ENCODE data around the gene TRPM6.

Gene TRPM6

DNA sequence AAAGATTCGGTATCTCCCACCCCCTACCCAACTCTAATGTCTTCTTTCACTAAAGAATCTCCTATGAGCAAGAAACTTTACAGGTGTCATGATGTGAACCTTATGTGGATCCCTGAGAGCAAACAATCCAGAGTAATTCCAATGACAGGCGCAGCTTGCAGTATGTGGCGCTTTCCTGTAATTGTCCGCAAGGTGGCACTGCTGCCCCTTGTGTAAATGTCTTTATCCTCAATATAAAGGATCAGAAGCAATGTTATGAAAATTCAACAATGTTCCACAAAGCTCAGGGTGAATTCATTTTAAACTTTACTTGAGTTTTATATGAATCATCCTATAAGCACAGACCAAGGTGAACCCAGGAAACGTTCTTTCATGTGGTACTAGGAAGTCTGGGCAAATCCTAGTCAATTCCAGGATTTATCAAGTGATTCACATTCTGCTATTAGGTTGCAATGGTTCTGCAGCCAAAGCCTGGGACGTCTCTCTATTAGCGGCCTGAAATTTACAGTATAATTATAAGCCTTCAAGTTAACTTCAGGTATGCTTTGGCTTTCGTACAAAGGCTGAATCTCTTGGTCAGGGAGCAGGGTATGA lies 113.7 kb downstream of the TRPM6 start:
- no peak for DNase-seq (ENCODE audit: low spot score)

DNA sequence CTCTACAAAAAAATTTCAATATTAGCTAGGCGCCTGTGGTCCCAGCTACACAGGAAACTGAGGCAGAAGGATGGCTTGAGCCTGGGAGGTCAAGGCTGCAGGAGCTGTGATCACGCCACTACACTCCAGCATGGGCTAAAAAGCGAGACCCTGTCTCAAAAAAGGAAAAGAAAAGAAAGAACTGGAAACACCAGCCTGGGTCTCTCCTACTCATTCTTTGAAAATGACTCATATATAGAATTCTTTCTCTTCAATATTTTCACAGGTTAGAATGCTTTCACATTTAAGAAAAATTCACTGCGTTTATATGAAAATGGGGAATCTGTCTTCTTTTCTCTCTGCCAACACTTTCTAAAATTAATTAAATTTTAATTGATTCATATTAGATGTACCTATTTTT lies 115.6 kb downstream of the TRPM6 start:
- no peak for DNase-seq (ENCODE audit: low spot score)

DNA sequence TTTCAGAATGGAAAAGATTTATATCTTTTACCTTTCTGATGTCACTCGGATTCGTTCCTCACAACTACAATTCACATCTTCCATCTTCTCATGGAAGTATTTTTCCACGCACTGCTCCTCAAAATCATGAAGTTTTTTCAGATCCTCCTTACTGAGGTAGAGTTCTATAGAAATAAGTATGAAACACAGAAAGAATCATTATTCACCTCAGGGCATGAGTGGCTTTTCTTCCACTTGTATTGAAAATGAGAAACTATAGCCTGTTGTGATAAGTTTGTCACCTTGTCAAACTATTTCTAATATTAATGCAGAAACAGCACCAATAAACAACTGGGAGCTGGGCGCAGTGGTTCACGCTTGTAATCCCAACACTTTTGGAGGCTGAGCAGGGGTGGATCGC lies 116.0 kb downstream of the TRPM6 start:
- no peak for DNase-seq (ENCODE audit: low spot score)

DNA sequence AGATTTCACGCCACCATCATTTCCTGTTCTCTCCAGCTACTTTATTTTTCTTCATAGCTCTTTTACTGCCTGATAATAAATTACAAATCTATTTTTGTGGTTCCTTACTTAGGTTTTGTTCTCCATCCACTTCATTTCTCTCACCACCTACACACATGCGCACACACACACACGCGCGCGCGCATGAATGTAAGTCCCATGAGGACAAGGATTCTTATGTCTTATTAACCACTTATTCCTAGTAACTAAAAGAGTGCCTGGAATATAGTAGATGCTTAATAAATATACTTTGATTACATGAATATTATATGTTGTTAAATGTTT lies 116.5 kb downstream of the TRPM6 start:
- DNase-seq (ENCODE audit: low spot score) = no peak

DNA sequence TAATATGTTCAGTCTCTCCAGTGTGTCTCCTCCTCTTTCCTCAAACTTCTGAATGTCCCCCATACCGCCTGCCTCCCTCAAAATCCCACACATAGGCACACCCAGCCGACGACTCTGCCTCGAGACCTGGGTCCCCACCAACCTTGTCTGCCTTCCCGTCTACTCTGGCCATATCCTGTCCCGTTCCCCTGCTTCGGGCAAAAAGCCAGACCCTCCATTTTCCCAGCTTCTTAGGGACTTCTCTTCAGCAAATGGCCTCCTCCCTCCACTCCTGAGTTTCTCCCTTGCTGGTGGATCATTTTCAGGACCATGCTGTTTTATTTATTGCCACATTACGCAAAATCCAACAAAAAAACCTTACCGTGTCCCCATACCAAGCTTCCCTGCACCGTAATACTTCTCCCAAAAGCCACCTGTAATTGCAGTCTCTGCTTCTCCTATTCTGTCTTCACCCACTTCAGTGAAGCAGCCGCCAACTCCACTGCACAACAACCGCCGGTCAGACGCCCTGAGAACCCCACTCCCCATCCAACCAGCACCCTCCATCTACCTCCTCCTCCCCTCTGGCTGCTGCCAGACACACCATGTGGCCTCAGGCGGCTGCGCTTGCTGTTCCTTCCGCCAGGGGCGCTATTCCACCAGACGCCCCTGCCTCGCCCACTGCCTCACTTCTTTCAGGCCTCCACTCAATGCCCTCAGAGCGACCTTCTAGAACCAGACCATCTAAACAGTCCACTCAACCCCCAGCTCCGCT lies 117.0 kb downstream of the TRPM6 start:
- no peak for DNase-seq (ENCODE audit: low spot score)

DNA sequence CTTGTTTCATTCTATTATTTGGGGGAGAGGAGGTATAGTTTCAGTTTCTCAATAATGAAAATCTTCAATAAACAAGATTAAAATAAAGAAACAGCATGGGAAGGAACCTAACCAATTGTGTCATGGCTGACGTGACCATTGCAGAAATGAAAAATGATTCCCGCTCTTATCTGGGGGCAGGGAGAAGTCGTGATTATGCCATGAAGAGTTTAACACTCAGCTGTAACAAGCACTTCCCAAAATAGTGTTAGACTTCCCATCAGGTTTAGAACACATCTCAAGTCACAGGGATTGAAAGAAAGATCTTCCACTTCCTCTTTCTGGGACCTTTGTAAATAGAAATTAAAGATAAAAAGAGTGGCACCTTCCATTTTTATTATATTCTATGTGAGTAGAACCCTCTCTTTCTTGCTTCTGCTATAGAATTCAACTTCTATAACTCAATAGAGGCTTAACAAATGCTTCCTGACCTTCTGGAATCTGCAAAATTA lies 122.2 kb downstream of the TRPM6 start:
- DNase-seq (ENCODE audit: low spot score) = no peak

DNA sequence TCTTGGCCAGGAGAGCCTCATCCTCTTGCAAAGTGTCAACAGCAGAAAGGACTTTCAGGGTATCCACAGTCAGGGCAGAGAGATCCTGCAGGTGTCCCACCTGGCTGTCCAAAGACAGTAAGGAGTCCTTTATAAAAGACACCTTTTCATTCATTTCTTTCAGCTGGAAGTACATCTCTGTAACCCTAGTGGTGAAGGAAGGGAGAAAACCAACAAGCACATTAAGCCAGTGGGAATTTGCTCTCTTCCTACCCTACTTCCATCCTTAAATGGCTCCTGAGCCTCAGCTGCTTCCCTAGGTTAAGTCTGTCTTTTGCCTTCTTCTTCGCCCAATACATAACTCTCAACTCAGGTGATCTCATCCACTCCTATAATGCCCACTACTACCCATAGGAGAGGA lies 124.8 kb downstream of the TRPM6 start:
- DNase-seq (ENCODE audit: low spot score) = no peak

DNA sequence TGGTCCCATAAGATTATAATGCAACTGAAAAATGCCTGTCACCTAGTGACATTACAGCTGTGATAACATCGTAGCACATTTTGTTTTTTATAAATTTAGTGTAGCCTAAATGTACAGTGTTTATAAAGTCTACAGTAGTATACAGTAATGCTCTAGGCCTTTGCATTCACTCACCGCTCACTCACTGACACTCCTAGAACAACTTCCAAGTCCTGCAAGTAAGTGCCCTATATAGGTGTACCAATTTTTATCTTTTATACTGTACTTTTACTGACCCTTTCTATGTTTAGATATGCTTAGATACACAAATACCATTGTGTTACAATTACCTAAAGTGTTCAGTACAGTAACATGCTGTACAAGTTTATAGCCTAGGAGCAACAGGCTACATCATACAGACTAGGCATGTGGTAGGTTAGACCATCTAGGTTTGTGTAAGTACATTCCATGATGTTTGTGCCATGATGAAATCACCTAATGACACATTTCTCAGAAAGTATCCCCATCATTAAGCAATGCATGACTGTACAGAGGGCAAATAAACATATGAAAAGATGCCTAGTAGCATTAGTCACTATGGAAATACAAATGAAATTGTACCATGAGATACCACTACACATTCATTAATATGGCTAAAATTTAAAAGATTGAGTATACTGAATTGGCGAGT lies 127.6 kb downstream of the TRPM6 start:
- no peak for DNase-seq (ENCODE audit: low spot score)

DNA sequence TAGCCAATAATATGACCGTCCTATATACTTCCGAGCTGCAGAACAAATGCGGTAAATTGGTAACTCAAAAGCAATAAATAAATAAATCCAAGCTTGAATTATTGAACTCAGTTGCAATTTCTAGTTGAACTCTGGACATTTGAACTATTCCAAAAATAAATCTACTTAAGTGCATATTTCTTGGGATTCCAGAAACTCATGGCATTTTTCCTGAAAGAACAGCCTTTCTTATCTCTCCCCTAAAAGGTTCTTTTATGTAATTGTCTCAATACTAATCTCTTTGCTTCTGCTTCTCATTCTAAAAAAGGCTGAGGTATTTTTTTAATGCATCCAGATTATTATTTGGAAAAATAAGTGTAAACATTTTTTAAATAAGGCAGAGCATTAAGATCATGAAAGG lies 131.7 kb downstream of the TRPM6 start:
- DNase-seq (ENCODE audit: low spot score) = no peak

DNA sequence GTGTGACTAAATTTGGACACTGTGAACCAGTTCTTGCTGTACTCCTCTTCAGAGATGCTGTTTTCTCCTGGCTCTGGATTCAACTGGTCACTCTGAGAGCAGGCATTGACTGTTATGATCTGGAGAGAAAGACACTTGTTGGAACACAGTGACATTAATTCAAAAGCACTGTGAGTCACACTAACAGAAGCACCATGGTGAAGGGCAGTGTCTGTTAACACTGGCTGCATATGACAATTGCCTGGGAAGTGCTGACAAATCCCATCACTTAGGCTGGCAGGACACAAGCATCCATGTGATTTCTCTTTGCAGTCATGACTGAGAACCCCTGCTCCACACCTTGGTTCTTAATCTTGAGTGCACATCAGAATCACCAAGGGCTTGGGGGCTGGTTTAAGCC lies 132.4 kb downstream of the TRPM6 start:
- no peak for DNase-seq (ENCODE audit: low spot score)

DNA sequence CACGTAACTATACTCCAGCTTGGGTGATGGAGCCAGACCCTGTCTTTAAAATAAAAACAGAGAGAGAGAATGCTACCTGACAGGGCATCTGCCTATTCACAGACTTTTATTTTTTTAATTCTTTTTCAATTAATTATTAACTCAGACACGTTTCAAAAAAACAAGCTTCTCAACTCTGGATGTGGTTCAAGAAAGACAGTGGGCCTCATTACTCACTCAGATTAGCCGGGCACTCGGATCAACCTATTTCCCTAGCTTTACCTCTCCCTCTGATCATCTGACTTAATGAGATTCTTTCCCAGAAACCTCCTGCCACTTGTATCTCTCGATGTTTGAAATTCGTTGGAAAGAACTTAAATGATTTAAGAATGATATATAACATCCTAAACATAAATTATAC lies 134.1 kb downstream of the TRPM6 start:
- no peak for DNase-seq (ENCODE audit: low spot score)

DNA sequence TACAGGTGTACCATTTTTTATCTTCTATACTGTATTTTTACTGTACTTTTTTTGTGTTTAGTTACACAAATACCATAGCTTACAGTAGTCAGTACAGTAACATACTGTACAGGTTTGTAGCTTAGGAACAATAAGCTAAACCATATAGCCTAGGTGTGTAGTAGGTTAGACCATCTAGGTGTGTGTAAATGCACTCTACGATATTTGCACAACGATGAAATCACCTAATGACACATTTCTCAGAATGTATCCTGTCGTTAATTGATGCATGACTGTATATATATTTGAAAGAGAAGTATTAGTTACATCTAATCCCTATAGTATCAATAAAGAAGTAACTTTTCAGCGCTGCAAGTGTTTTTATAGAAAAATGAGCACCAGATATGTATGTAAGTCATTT lies 138.8 kb downstream of the TRPM6 start:
- no peak for DNase-seq (ENCODE audit: low spot score)

DNA sequence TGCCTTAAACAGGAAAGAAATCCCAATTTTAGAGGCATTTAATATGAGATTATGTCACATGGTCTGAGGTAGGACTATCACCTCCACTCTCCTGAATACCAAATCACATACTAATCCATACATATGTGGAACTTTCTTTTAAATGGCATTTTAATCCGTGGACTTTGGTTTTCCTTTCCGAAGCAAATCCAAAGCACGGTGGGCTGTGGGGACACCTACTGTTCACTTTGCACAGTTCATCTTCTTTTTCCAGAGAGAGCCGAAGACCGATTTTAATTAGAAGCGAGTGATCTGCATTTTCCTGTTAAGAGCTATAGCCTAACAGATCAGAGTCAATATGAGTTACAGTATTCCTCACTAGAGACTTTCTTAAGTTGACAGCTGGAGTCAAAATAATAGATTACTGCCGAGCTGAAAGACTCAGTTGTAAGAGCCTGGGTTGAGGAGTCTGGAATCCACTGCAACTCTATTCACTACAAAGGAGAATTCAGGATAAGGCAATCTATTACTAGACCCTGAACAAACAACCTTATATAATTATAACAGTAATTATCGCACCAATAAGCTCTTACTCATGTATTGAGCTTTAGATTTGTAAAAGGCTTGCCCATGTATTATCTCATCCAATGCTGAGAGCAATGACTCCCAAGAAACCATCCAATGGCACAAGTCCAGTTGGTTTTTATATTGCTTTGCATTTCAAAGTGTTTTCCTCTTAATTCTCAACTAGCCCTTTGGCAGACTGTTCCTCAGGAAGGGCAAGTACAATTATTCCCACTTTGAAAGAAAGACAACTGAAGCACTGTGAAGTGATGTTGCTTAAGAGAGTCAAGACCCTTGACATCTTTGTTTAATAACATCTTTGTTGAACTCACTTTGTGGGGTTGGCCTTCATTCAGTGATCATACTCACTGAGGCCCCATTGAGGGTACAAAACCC lies 144.7 kb downstream of the TRPM6 start:
- no peak for DNase-seq (ENCODE audit: low spot score)

DNA sequence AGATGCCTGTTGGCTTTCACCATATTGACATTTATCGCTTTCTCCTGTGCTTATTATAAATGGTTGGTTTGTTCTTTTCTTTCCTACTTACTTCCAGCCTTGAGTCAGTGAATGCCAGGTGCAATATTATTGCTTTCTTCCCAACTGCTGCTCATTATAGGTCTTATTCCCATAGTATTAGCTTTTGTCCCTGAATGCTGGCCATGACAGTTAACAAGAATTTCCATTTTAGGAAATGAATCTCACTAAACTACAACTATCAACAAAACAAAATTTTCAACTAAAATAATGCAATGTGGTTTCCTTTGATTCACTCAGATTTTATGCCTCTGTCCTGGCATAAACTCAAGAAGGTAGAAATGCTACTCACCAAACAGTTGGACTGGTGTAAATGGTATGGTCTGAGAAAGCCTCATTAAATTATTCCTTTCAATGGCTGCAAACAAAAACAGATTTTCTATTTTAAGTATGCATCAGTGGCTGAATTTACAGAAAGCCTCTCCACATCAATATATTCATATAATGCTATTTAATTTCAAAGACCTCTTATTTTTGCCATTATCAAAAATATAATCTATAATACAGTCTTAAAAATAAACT lies 145.4 kb downstream of the TRPM6 start:
- DNase-seq (ENCODE audit: low spot score) = no peak

DNA sequence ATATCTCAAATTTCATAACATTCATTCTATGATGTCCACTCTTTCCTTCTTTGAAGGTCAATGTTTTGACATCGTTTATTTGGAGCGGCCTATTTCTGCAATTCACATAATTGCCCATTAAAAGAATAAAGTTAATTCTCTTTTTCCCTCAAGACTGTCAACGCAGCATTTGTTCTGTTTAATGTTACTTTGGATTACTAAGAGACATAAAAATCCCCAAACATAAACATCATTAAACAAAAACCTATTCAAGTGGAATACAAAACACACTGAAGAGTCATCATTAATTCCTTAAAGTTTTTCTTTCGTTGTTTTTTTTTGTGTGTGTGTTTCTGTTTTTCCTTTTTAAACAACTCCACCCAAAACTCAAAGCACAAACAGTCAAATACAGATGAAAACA lies 151.1 kb downstream of the TRPM6 start:
- no peak for DNase-seq (ENCODE audit: low spot score)

DNA sequence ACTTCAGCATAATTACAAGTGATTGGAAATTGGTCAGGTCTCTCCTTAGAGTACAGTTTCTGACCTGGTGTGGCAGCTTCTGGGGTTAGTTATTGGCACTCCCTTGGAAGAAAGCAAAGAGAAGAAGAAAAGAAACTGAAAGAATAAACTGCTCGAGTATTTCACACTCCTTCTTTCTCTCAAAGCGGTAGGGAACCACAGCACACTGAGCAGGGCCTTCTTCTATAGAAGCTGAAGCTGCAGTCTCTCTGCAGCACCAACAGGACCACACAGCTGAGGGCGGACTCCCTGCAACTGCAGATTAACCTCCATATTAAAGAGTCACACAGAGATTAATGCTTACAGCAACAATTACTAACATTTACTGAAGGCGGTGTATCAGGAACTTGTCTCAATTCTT lies 152.0 kb downstream of the TRPM6 start:
- no peak for DNase-seq (ENCODE audit: low spot score)

DNA sequence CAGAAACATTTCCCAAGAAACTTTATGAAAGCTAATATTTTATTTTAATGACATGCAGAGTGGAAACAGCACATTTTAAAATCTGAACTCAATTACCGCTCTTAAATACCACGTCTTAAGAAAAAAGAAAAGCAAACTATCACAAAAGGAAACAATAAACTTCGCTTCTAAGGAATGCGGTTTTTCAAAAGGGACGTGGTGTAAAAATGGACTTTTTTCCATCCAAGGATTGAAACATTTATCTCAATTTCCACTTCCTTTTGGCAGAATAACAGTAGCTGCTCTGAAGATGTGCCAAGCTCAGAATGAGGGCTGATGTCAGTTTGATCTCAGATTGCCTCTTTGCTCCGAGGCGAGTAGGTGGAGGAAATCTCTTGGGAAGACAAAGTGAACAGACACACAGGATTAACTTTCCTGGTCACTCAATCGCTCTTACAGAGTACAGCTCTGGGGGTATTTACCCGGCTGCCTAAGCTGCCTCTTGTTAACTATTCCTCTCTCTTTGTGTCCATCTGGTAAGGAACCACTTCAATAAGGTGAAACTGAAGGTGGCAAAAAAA lies 158.5 kb downstream of the TRPM6 start:
- no peak for DNase-seq (ENCODE audit: low spot score)

DNA sequence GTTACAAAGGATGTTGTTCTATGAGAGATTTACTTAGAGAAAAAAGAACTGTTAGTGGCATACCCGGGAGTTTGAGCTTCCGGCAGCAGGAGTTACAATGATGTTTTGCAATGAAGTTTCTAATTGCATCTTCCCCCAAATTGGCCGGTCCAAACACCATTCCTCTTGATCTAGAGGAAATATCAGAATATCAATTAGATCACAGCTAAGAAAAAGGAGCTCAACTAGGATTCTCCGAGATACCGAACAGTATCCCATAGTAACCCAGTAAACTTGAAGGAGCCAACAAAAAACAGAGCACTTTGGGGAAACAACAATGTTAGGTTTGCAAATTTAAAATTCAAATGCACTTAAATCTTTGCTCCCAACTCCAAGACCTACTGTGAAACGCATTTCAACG lies 159.5 kb downstream of the TRPM6 start:
- no peak for DNase-seq (ENCODE audit: low spot score)

DNA sequence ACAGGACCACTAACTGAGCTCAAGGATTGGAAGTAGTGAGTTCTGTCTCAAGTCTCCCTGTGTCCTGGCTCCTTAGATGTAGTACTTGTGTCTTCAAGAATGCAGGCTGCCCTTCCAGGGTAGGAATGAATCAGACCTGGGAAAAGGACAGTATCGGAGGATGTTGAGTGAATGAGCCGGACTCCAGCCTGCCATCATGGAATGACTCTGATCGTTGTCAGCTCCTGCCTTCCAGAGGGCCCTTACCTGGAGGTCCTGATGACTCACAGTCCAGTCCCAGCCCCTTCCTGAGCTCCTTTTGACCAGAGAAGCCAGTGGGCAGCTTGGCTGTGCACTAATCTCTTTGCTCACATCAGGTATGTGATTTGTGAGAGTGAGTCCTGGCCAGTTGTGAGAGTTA lies 161.1 kb downstream of the TRPM6 start:
- no peak for DNase-seq (ENCODE audit: low spot score)

DNA sequence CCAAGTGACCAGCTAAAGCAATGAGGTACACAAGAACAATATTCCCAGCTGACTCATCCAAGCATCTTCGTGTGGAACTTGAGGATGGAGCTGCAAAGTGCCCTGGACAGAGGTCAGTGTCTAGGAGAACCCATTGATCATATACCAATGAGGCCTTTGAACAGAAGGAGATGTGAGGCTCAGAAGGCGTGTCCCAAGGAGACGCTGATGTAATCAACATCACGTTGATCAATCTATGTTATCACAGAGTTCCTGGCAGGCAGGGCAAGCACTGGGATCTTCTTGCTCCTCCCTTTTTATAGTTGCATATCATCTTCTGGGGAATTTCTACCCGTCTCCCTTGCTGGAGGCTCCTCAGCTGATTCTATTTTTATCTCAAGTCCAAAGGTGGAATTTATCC lies 163.4 kb downstream of the TRPM6 start:
- DNase-seq (ENCODE audit: low spot score) = no peak

Data from left forelimb (tissue), 1 donor.